Measurements from ENCODE around the gene NT5DC1. TPM values are rescaled to one million over a fixed set of nuclear protein-coding genes. Genes with fewer than 3 reads are reported as not detected.
A peak's percentile ranks its signal among the peaks of the same experiment; 100 is the strongest.

Gene NT5DC1
- total and polyA plus RNA-seq, 2 experiments from 2014 or later, result 27.0 to 29.8 TPM

GRCh38 chr6:116210316-116210715 lies 109.7 kb downstream of the NT5DC1 start:
- no peak for DNase-seq (ENCODE audit: low spot score)
- no peaks in the 10 kb centered on the region for H4K20me1 ChIP-seq (replicated peaks; ENCODE audit: insufficient read depth)
- H3K9me2 ChIP-seq (ENCODE audit: insufficient read depth), result no peaks in the 10 kb centered on the region
- no peak overlapping the region for H3K4me3 Mint-ChIP-seq
- H3K4me1 Mint-ChIP-seq, result peaks cover 4% of the 10 kb centered on the region; the same call in 1 of the 3 replicates
- no peaks in the 10 kb centered on the region for H3F3A ChIP-seq (replicated peaks; ENCODE audit: low read depth)
- H3K4me3 ChIP-seq, result no peak overlapping the region
- TF ChIP-seq JUNB (IDR thresholded peaks at IDR 0.05; ENCODE audit: unreplicated experiment), result no peak
- TF ChIP-seq ETS1 (IDR thresholded peaks at IDR 0.05), result no peak
- TF ChIP-seq EZH2phosphoT487 (IDR thresholded peaks at IDR 0.05; ENCODE audit: unreplicated experiment), result no peak
- TF ChIP-seq NANOG (IDR thresholded peaks at IDR 0.05; ENCODE audit: borderline replicate concordance), result no peak
- TF ChIP-seq CTCF (conservative IDR thresholded peaks at IDR 0.05; ENCODE audit: low read depth in 2 of 2), result no peak
- TF ChIP-seq EZH2 (IDR thresholded peaks at IDR 0.05; ENCODE audit: low read depth, unreplicated experiment), result no peak
- no peak for TF ChIP-seq CREB1 (CRISPR knock-in tag; IDR thresholded peaks at IDR 0.05; ENCODE audit: low read depth)
- no peak overlapping the region for H3K4me2 ChIP-seq
- no peaks in the 10 kb centered on the region for H3K27me3 ChIP-seq (ENCODE audit: insufficient read depth)
- no peaks in the 10 kb centered on the region for H3K36me3 Mint-ChIP-seq (ENCODE audit: low read depth)
- no peaks in the 10 kb centered on the region for H3K9me3 Mint-ChIP-seq
- no peak overlapping the region for H2AFZ ChIP-seq
- no peak overlapping the region for H3K27ac Mint-ChIP-seq
- H3K27ac ChIP-seq (ENCODE audit: low read depth), result no peak overlapping the region
- no peaks in the 10 kb centered on the region for H3K4me1 ChIP-seq (ENCODE audit: insufficient read depth)
- H3K36me3 ChIP-seq (ENCODE audit: insufficient read depth), result no peaks in the 10 kb centered on the region
- no peaks in the 10 kb centered on the region for H3K79me2 ChIP-seq (replicated peaks; ENCODE audit: insufficient read depth)
- no peak for ATAC-seq
- H3K27me3 Mint-ChIP-seq (ENCODE audit: insufficient read depth, low read depth, poor library complexity), result no peaks in the 10 kb centered on the region

- Histone ChIP-seq H4K20me1 (replicated peaks; ENCODE audit: insufficient read depth) (no peaks in the 10 kb centered on the region), H3K4me3 (no peak overlapping the region), H3K4me1 (ENCODE audit: insufficient read depth) (no peaks in the 10 kb centered on the region), H3K4me2 (no peak overlapping the region), H3K79me2 (replicated peaks; ENCODE audit: insufficient read depth) (no peaks in the 10 kb centered on the region), H3K36me3 (ENCODE audit: insufficient read depth) (no peaks in the 10 kb centered on the region), H3K9me2 (ENCODE audit: insufficient read depth) (no peaks in the 10 kb centered on the region), H3F3A (replicated peaks; ENCODE audit: low read depth) (no peaks in the 10 kb centered on the region), H3K27me3 (ENCODE audit: insufficient read depth) (no peaks in the 10 kb centered on the region), H3K27ac (ENCODE audit: low read depth) (no peak overlapping the region), H2AFZ (no peak overlapping the region)
- DNase-seq (ENCODE audit: low spot score) (no peak), ATAC-seq (no peak)
- H3K27me3 Mint-ChIP-seq (ENCODE audit: insufficient read depth, low read depth, poor library complexity), result no peaks in the 10 kb centered on the region
- no peak overlapping the region for H3K4me3 Mint-ChIP-seq
- no peaks in the 10 kb centered on the region for H3K36me3 Mint-ChIP-seq (ENCODE audit: low read depth)
- 0 out of 2 replicates have a peak overlapping the region, but pooled peaks have one; percentile 4 for H3K27ac Mint-ChIP-seq
- no peaks in the 10 kb centered on the region for H3K9me3 Mint-ChIP-seq
- H3K4me1 Mint-ChIP-seq, result peaks cover 4% of the 10 kb centered on the region; the same call in 1 of the 3 replicates
- TF ChIP-seq CREB1 (CRISPR knock-in tag; IDR thresholded peaks at IDR 0.05; ENCODE audit: low read depth), result no peak
- no peak for TF ChIP-seq ZNF331 (CRISPR knock-in tag; IDR thresholded peaks at IDR 0.05; ENCODE audit: low read depth)
- no peak for TF ChIP-seq ETS1 (IDR thresholded peaks at IDR 0.05)
- no peak for TF ChIP-seq ZNF114 (CRISPR knock-in tag; IDR thresholded peaks at IDR 0.05)
- TF ChIP-seq EZH2phosphoT487 (IDR thresholded peaks at IDR 0.05; ENCODE audit: unreplicated experiment), result no peak
- TF ChIP-seq REST (IDR thresholded peaks at IDR 0.05; ENCODE audit: unreplicated experiment), result no peak
- no peak for TF ChIP-seq NANOG (IDR thresholded peaks at IDR 0.05; ENCODE audit: borderline replicate concordance)
- TF ChIP-seq POLR2AphosphoS5 (IDR thresholded peaks at IDR 0.05; ENCODE audit: low read depth), result no peak
- no peak for TF ChIP-seq STAT1 (IDR thresholded peaks at IDR 0.05; ENCODE audit: unreplicated experiment)
Observed at GRCh38 chr6:116210750-116211425, 110.2 kb downstream of the NT5DC1 start.

All from GM23338 (cell line).